Measurements from ENCODE around the gene IMMP2L.

DNA sequence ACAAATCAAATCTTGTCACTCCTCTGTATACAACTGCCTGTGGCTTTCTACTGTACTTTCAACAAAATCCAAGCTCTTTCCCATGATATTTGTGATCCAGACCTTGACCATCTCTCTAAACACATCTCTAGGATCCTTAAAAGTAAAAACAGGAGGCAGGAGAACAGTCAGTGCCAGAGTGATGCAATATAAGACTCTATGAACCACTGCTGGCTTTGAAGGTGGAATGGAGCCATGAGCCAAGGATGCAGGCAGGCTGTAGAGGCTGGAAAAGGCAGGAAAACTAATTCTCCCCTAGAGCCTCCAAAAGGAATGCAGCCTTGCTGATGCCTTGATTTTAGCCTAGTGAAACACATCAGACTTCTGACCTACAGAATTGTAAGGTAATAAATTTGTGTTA lies 516.8 kb downstream of the IMMP2L start:
- TF ChIP-seq, protein P1, sequence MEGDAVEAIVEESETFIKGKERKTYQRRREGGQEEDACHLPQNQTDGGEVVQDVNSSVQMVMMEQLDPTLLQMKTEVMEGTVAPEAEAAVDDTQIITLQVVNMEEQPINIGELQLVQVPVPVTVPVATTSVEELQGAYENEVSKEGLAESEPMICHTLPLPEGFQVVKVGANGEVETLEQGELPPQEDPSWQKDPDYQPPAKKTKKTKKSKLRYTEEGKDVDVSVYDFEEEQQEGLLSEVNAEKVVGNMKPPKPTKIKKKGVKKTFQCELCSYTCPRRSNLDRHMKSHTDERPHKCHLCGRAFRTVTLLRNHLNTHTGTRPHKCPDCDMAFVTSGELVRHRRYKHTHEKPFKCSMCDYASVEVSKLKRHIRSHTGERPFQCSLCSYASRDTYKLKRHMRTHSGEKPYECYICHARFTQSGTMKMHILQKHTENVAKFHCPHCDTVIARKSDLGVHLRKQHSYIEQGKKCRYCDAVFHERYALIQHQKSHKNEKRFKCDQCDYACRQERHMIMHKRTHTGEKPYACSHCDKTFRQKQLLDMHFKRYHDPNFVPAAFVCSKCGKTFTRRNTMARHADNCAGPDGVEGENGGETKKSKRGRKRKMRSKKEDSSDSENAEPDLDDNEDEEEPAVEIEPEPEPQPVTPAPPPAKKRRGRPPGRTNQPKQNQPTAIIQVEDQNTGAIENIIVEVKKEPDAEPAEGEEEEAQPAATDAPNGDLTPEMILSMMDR (IDR thresholded peaks at IDR 0.05): no peak
- TF ChIP-seq SMC3 (IDR thresholded peaks at IDR 0.05) (no peak), ZC3H11A (IDR thresholded peaks at IDR 0.05) (no peak), HDAC2 (IDR thresholded peaks at IDR 0.05) (no peak), RCOR1 (IDR thresholded peaks at IDR 0.05; ENCODE audit: low read depth, low read length) (no peak), BHLHE40 (IDR thresholded peaks at IDR 0.05; ENCODE audit: low read depth, low read length) (no peak), SREBF2 (IDR thresholded peaks at IDR 0.05) (no peak), NR3C1 (IDR thresholded peaks at IDR 0.05) (no peak)
- TF ChIP-seq, protein P2, sequence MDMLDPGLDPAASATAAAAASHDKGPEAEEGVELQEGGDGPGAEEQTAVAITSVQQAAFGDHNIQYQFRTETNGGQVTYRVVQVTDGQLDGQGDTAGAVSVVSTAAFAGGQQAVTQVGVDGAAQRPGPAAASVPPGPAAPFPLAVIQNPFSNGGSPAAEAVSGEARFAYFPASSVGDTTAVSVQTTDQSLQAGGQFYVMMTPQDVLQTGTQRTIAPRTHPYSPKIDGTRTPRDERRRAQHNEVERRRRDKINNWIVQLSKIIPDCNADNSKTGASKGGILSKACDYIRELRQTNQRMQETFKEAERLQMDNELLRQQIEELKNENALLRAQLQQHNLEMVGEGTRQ (IDR thresholded peaks at IDR 0.05): no peak

All from A549 (cell line).